H1 (cell line): ENCODE data around the gene CACNA2D1. TPM values are rescaled to one million over a fixed set of nuclear protein-coding genes. Genes with fewer than 3 reads are reported as not detected.

ENCODE experiments used
- CTCF ChIA-PET: fragments of 300-600 bp; sonication (Branson Sonifier 250); formaldehyde crosslinking; loops from one replicate; lab custom pipeline; 2021; ENCODE audit not compliant: partially characterized antibody; lab: Charles Lee
- POLR2A ChIA-PET: fragments of 300-600 bp; sonication (Branson Sonifier 250); formaldehyde crosslinking; loops from one replicate; lab custom pipeline; 2021; ENCODE audit warnings: inconsistent platforms; ENCODE audit not compliant: partially characterized antibody; lab: Charles Lee
- DNase-seq, 2 experiments: peaks; one replicate each; pipeline versions ENCODE4 v3.0.0 to v3.0.0-alpha.2; 2010 to 2022; ENCODE audit warnings: low spot score in 2 of 2, low read depth in 1 of 2, mixed read lengths in 1 of 2
- FAIRE-seq: peaks from 2 replicates; lab custom pipeline; 2011; peaks lifted over from hg19 to GRCh38; lab: Jason Lieb, UNC
- H2AFZ ChIP-seq: 2 replicates; pipeline ENCODE4 v1.8.1; 2012; ENCODE audit warnings: low read length, inconsistent platforms
- H2AK5ac ChIP-seq: 2 replicates; pipeline ENCODE4 v1.6.1; 2013; ENCODE audit warnings: low read depth, low read length
- H2BK120ac ChIP-seq: replicated peaks from 2 replicates; pipeline ENCODE3; 2013; ENCODE audit warnings: low read depth, low read length, inconsistent platforms
- H2BK12ac ChIP-seq: 2 replicates; pipeline ENCODE4 v1.6.1; 2013; ENCODE audit warnings: low read depth, low read length
- H2BK15ac ChIP-seq: 2 replicates; pipeline ENCODE4 v1.6.1; 2013; ENCODE audit warnings: low read length
- H2BK20ac ChIP-seq: 2 replicates; pipeline ENCODE4 v1.6.1; 2013; ENCODE audit warnings: low read length
- H2BK5ac ChIP-seq: 2 replicates; pipeline ENCODE4 v1.6.1; 2013; ENCODE audit warnings: low read depth, low read length
- H3K14ac ChIP-seq: 2 replicates; pipeline ENCODE4 v1.6.1; 2013; ENCODE audit warnings: inconsistent platforms; ENCODE audit not compliant: insufficient read length
- H3K18ac ChIP-seq: 2 replicates; pipeline ENCODE4 v1.6.1; 2013; ENCODE audit warnings: low read length; ENCODE audit errors: extremely low read depth
- H3K23ac ChIP-seq: 2 replicates; pipeline ENCODE4 v1.6.1; 2013; ENCODE audit warnings: inconsistent platforms; ENCODE audit not compliant: insufficient read length
- H3K23me2 ChIP-seq: 2 replicates; pipeline ENCODE4 v1.6.1; 2013; ENCODE audit warnings: low read depth, low read length
- H3K27ac ChIP-seq: 2 replicates; pipeline ENCODE4 v1.6.1; 2011; ENCODE audit warnings: low read depth, low read length, inconsistent platforms
- H3K27me3 ChIP-seq, 4 experiments: replicated peaks in 1 of 4; 1 replicate in 1 of 4; 2 replicates in 3 of 4; pipeline versions ENCODE4 v1.6.1 to v1.8.1; 2011 to 2013; ENCODE audit warnings: low read length in 3 of 4, mild to moderate bottlenecking in 3 of 4, inconsistent platforms in 2 of 4, mixed read lengths in 2 of 4, moderate library complexity in 1 of 4; ENCODE audit not compliant: control insufficient read depth in 3 of 4, insufficient read depth in 3 of 4; ENCODE audit errors: extremely low read depth in 1 of 4
- H3K36me3 ChIP-seq, 4 experiments: 2 replicates each; pipeline versions ENCODE4 v1.6.1 to v1.8.1; 2011 to 2013; ENCODE audit warnings: mild to moderate bottlenecking in 4 of 4, low read length in 3 of 4, moderate library complexity in 2 of 4, control low read depth in 1 of 4, inconsistent platforms in 1 of 4; ENCODE audit not compliant: insufficient read depth in 4 of 4, control insufficient read depth in 2 of 4
- H3K4ac ChIP-seq: replicated peaks from 2 replicates; pipeline ENCODE3; 2013; ENCODE audit warnings: low read length, low read depth, mixed read lengths, inconsistent platforms; ENCODE audit not compliant: insufficient read length
- H3K4me1 ChIP-seq, 4 experiments: replicated peaks in 1 of 4; 1 replicate in 1 of 4; 2 replicates in 3 of 4; pipeline versions ENCODE4 v1.6.1 to v1.8.1; 2011 to 2013; ENCODE audit warnings: low read length in 3 of 4, inconsistent platforms in 2 of 4, mixed read lengths in 1 of 4; ENCODE audit not compliant: insufficient read depth in 4 of 4, control insufficient read depth in 3 of 4
- H3K4me2 ChIP-seq, 2 experiments: 2 replicates each; pipeline versions ENCODE4 v1.6.1 to v1.8.1; 2011 to 2013; ENCODE audit warnings: low read depth in 2 of 2, low read length in 2 of 2, control low read depth in 1 of 2, inconsistent platforms in 1 of 2, mild to moderate bottlenecking in 1 of 2; ENCODE audit not compliant: insufficient read depth in 1 of 2
- H3K4me3 ChIP-seq, 4 experiments: fragments of 200-600, 300-600 bp in 1 of 4; sonication (generic), shearing (Covaris generic), sonication (Bioruptor Twin) in 1 of 4; 2 replicates each; pipeline versions ENCODE4 v1.5.1 to v1.8.1; 2011 to 2016; ENCODE audit warnings: low read length in 4 of 4, low read depth in 3 of 4, control low read depth in 2 of 4, inconsistent platforms in 2 of 4, mild to moderate bottlenecking in 2 of 4, mixed read lengths in 1 of 4, moderate library complexity in 1 of 4; ENCODE audit not compliant: insufficient read depth in 2 of 4; ENCODE audit errors: extremely low read depth in 1 of 4
- H3K56ac ChIP-seq: replicated peaks from 2 replicates; pipeline ENCODE3; 2013; ENCODE audit warnings: low read depth, mild to moderate bottlenecking, mixed read lengths, low read length, inconsistent platforms; ENCODE audit not compliant: insufficient read length
- H3K79me1 ChIP-seq: 2 replicates; pipeline ENCODE4 v1.6.1; 2013; ENCODE audit warnings: low read depth, low read length, control low read depth
- H3K79me2 ChIP-seq, 2 experiments: 2 replicates each; pipeline versions ENCODE4 v1.6.1 to v1.8.1; 2012 to 2013; ENCODE audit warnings: low read length in 2 of 2, mild to moderate bottlenecking in 2 of 2, inconsistent platforms in 1 of 2; ENCODE audit not compliant: insufficient read depth in 2 of 2, control insufficient read depth in 1 of 2
- H3K9ac ChIP-seq, 4 experiments: replicated peaks in 1 of 4; 1 replicate in 1 of 4; 2 replicates in 3 of 4; pipeline versions ENCODE4 v1.6.1 to v1.8.1; 2011 to 2013; ENCODE audit warnings: low read depth in 3 of 4, low read length in 3 of 4, control low read depth in 2 of 4, mild to moderate bottlenecking in 2 of 4, moderate library complexity in 2 of 4, inconsistent platforms in 1 of 4; ENCODE audit errors: extremely low read depth in 1 of 4
- H3K9me3 ChIP-seq, 2 experiments: 2 replicates each; pipeline versions ENCODE4 v1.6.1 to v1.8.1; 2012 to 2013; ENCODE audit warnings: mild to moderate bottlenecking in 2 of 2, moderate library complexity in 2 of 2, control low read depth in 1 of 2, inconsistent platforms in 1 of 2, low read depth in 1 of 2, low read length in 1 of 2, mixed read lengths in 1 of 2; ENCODE audit not compliant: insufficient read depth in 2 of 2
- H4K20me1 ChIP-seq, 2 experiments: replicated peaks in 1 of 2; 2 replicates each; pipeline versions ENCODE3 to v1.8.1; 2011 to 2013; ENCODE audit warnings: inconsistent platforms in 2 of 2, low read length in 2 of 2, mild to moderate bottlenecking in 1 of 2; ENCODE audit not compliant: insufficient read depth in 2 of 2, control insufficient read depth in 1 of 2
- H4K5ac ChIP-seq: 2 replicates; pipeline ENCODE4 v1.6.1; 2013; ENCODE audit warnings: low read length, low read depth, mixed read lengths, inconsistent platforms; ENCODE audit not compliant: insufficient read length
- H4K8ac ChIP-seq: 2 replicates; pipeline ENCODE4 v1.8.0; 2013; ENCODE audit warnings: mild to moderate bottlenecking, moderate library complexity, low read length, inconsistent platforms; ENCODE audit not compliant: insufficient read depth; ENCODE audit errors: extremely low read depth
- H4K91ac ChIP-seq: replicated peaks from 2 replicates; pipeline ENCODE3; 2013; ENCODE audit warnings: low read length, mixed read lengths, inconsistent platforms; ENCODE audit not compliant: insufficient read length
- CHD1 ChIP-seq: IDR thresholded peaks from 2 replicates; pipeline ENCODE4 v1.6.1; 2012; ENCODE audit warnings: low read depth, low read length, improper control_type of control experiment
- CHD2 ChIP-seq: IDR thresholded peaks from 2 replicates; pipeline ENCODE4 v1.6.1; 2012; ENCODE audit warnings: low read length, improper control_type of control experiment
- CREB1 ChIP-seq: IDR thresholded peaks from 2 replicates; pipeline ENCODE4 v1.6.1; 2012; ENCODE audit warnings: inconsistent platforms
- FOSL1 ChIP-seq: IDR thresholded peaks from 2 replicates; pipeline ENCODE4 v1.6.1; 2011; ENCODE audit warnings: mild to moderate bottlenecking, low read depth, low read length, moderate library complexity; ENCODE audit not compliant: insufficient read depth
- GTF2F1 ChIP-seq: IDR thresholded peaks from 2 replicates; pipeline ENCODE4 v1.6.1; 2012; ENCODE audit warnings: low read depth, low read length, improper control_type of control experiment, borderline replicate concordance
- TEAD4 ChIP-seq: IDR thresholded peaks from 2 replicates; pipeline ENCODE4 v1.6.1; 2012; ENCODE audit warnings: low read depth, low read length, inconsistent platforms, mixed read lengths
- USF2 ChIP-seq: IDR thresholded peaks from 2 replicates; pipeline ENCODE4 v1.6.1; 2011; ENCODE audit warnings: low read length, improper control_type of control experiment
- YY1 ChIP-seq: IDR thresholded peaks from 2 replicates; pipeline ENCODE4 v1.6.1; 2011; ENCODE audit warnings: low read depth, mild to moderate bottlenecking, low read length
- WGBS, 2 experiments: shearing (Covaris generic) in 1 of 2; methylation state at CpG; one replicate each; pipeline versions ENCODE4 v1.1.6 to v1.1.7; 2013 to 2015; ENCODE audit warnings: low lambda C conversion rate in 2 of 2, mixed read lengths in 2 of 2, inconsistent platforms in 1 of 2, low coverage in 1 of 2, missing lambda C conversion rate in 1 of 2; ENCODE audit not compliant: insufficient replicate concordance in 2 of 2, insufficient coverage in 1 of 2, insufficient read length in 1 of 2; ENCODE audit errors: extremely low coverage in 1 of 2, missing lambda C conversion rate in 1 of 2; 5-methylcytosine and 5-hydroxymethylcytosine counted together
- polyA plus RNA-seq, 7 experiments: library from polyadenylated mRNA; depleted of rRNA in 3 of 7; stranded (reverse) in 5 of 7; unstranded in 2 of 7; fragments of >200 nt in 5 of 7; fragments of 200-250 nt in 2 of 7; gene quantifications; 1 replicate in 5 of 7; 2 replicates in 1 of 7; 4 replicates in 1 of 7; pipeline versions ENCODE4 v1.2.1 to v1.2.3, GENCODE V29; 2011 to 2013; ENCODE audit warnings: missing spikeins in 2 of 7, mixed read lengths in 2 of 7
- total RNA-seq: library from RNA; stranded (reverse); fragmentation: NEBNext Ultra II Directional; extraction: Animal tissue kit (Norgen Biotek cat#: 25700); gene quantifications from 2 replicates; pipeline ENCODE4 v1.2.1, GENCODE V29; 2021
- TF ChIP-seq, protein P1 (sequence below): IDR thresholded peaks from 2 replicates; pipeline ENCODE4 v1.6.1; 2012; ENCODE audit warnings: low read length, inconsistent platforms
- TF ChIP-seq, protein P2 (sequence below): IDR thresholded peaks from 2 replicates; pipeline ENCODE4 v1.6.1; 2011; ENCODE audit warnings: low read depth, mild to moderate bottlenecking, low read length; ENCODE audit not compliant: insufficient read depth

CACNA2D1 gene
- total and polyA plus RNA-seq, 2 of the 8 experiments (the other 6 are each of a cell fraction or from before 2014, with no cell fraction given) = 4.3 to 27.3 TPM

- H4K20me1 ChIP-seq = peaks cover 0 to 2% of the 10 kb centered on the region in 2 experiments
- no peaks in the 10 kb centered on the region for H3K9me3 ChIP-seq
- H3K56ac ChIP-seq = no peak overlapping the region
- no peak overlapping the region for H2AFZ ChIP-seq
- TF ChIP-seq, protein P1, sequence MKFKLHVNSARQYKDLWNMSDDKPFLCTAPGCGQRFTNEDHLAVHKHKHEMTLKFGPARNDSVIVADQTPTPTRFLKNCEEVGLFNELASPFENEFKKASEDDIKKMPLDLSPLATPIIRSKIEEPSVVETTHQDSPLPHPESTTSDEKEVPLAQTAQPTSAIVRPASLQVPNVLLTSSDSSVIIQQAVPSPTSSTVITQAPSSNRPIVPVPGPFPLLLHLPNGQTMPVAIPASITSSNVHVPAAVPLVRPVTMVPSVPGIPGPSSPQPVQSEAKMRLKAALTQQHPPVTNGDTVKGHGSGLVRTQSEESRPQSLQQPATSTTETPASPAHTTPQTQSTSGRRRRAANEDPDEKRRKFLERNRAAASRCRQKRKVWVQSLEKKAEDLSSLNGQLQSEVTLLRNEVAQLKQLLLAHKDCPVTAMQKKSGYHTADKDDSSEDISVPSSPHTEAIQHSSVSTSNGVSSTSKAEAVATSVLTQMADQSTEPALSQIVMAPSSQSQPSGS = no peak
- TF ChIP-seq USF2 (no peak), GTF2F1 (no peak), CHD1 (no peak), CHD2 (no peak), FOSL1 (no peak), TEAD4 (no peak), CREB1 (no peak), YY1 (no peak)
- TF ChIP-seq, protein P2, sequence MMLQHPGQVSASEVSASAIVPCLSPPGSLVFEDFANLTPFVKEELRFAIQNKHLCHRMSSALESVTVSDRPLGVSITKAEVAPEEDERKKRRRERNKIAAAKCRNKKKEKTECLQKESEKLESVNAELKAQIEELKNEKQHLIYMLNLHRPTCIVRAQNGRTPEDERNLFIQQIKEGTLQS = no peak
- H2BK5ac ChIP-seq = no peak overlapping the region
- H2BK12ac ChIP-seq = no peak overlapping the region
- POLR2A ChIA-PET = no interaction called here
- no peak overlapping the region for H3K27ac ChIP-seq
- no peak overlapping the region for H3K4me2 ChIP-seq
- H3K18ac ChIP-seq = no peak overlapping the region
- WGBS, 2 experiments = 40% methylated on average over 1 of the region's 1 CpG; no CpG with 5 or more reads in 1 of the 2 experiments
- H2BK20ac ChIP-seq = no peak overlapping the region
- no peak overlapping the region for H2AK5ac ChIP-seq
- H2BK120ac ChIP-seq = no peak overlapping the region
- H3K14ac ChIP-seq = no peak overlapping the region
- H3K36me3 ChIP-seq = no peaks in the 10 kb centered on the region
- H3K4me3 ChIP-seq = no peak overlapping the region
- no peak overlapping the region for H3K23ac ChIP-seq
- no peak overlapping the region for H2BK15ac ChIP-seq
- FAIRE-seq = no peak
- H3K9ac ChIP-seq = no peak overlapping the region
- peaks cover 0 to 2% (median 0%) of the 10 kb centered on the region in 4 experiments; a peak in 1 of 7 replicates for H3K4me1 ChIP-seq
- no peak overlapping the region for H4K8ac ChIP-seq
- no peak overlapping the region for H3K4ac ChIP-seq
- H4K91ac ChIP-seq = no peak overlapping the region
- no peaks in the 10 kb centered on the region for H3K27me3 ChIP-seq
- DNase-seq = no peak
- H4K5ac ChIP-seq = no peak overlapping the region
- H3K23me2 ChIP-seq = 0 out of 2 replicates have a peak, but pooled peaks cover 2% of the 10 kb centered on the region
- no peaks in the 10 kb centered on the region for H3K79me2 ChIP-seq
- CTCF ChIA-PET = interaction anchor here (0.6 to 2.0 kb wide), 4 partner anchors 12 to 135 kb away, joined by 3 to 5 read pairs (median 3); no protein-coding TSS in a partner anchor
- no peaks in the 10 kb centered on the region for H3K79me1 ChIP-seq
Measured at GRCh38 chr7:82364048-82364447, 79.5 kb downstream of the CACNA2D1 start.
